H1 (cell line): Measurements from ENCODE around the gene ATG16L1. TPM values are rescaled to one million over a fixed set of nuclear protein-coding genes. Genes with fewer than 3 reads are reported as not detected.

Experiments
- ASH2L ChIP-seq: fragments of 200-600, 300-600 bp; sonication (generic); IDR thresholded peaks from one replicate; pipeline ENCODE4 v1.7.1; 2017; ENCODE audit warnings: low read length
- BCL11A ChIP-seq, 2 experiments: IDR thresholded peaks; one replicate each; pipeline ENCODE4 v1.6.1; 2011; ENCODE audit warnings: low read depth in 2 of 2, low read length in 2 of 2, mild to moderate bottlenecking in 2 of 2
- CHD2 ChIP-seq: IDR thresholded peaks from 2 replicates; pipeline ENCODE4 v1.6.1; 2012; ENCODE audit warnings: low read length, improper control_type of control experiment
- EZH2 ChIP-seq: fragments of 200-600 bp; sonication (generic); IDR thresholded peaks from 2 replicates; pipeline ENCODE4 v1.7.1; 2012; ENCODE audit warnings: low read depth, mild to moderate bottlenecking, moderate library complexity, low read length, inconsistent platforms; ENCODE audit not compliant: severe bottlenecking
- POLR2A ChIP-seq, 2 experiments: IDR thresholded peaks; 1 replicate in 1 of 2; 2 replicates in 1 of 2; pipeline ENCODE4 v1.6.1; 2011; ENCODE audit warnings: low read depth in 2 of 2, low read length in 2 of 2, mild to moderate bottlenecking in 2 of 2; ENCODE audit errors: control extremely low read depth in 1 of 2
- TBP ChIP-seq: IDR thresholded peaks from 2 replicates; pipeline ENCODE4 v1.6.1; 2011; ENCODE audit warnings: low read depth, low read length, improper control_type of control experiment
- polyA plus RNA-seq, 7 experiments: library from polyadenylated mRNA; depleted of rRNA in 3 of 7; stranded (reverse) in 5 of 7; unstranded in 2 of 7; fragments of >200 nt in 5 of 7; fragments of 200-250 nt in 2 of 7; gene quantifications; 1 replicate in 5 of 7; 2 replicates in 1 of 7; 4 replicates in 1 of 7; pipeline versions ENCODE4 v1.2.1 to v1.2.3, GENCODE V29; 2011 to 2013; ENCODE audit warnings: missing spikeins in 2 of 7, mixed read lengths in 2 of 7
- total RNA-seq: library from RNA; stranded (reverse); fragmentation: NEBNext Ultra II Directional; extraction: Animal tissue kit (Norgen Biotek cat#: 25700); gene quantifications from 2 replicates; pipeline ENCODE4 v1.2.1, GENCODE V29; 2021
- TF ChIP-seq, protein P1 (sequence below): fragments of 300-600 bp; sonication (generic); IDR thresholded peaks from 2 replicates; pipeline ENCODE4 v1.7.1; 2012; ENCODE audit warnings: low read length, moderate library complexity, mild to moderate bottlenecking, inconsistent platforms; ENCODE audit not compliant: insufficient replicate concordance

The ATG16L1 gene
- total and polyA plus RNA-seq, 2 of the 8 experiments (the other 6 are each of a cell fraction or from before 2014, with no cell fraction given): 18.3 to 31.0 TPM

DNA sequence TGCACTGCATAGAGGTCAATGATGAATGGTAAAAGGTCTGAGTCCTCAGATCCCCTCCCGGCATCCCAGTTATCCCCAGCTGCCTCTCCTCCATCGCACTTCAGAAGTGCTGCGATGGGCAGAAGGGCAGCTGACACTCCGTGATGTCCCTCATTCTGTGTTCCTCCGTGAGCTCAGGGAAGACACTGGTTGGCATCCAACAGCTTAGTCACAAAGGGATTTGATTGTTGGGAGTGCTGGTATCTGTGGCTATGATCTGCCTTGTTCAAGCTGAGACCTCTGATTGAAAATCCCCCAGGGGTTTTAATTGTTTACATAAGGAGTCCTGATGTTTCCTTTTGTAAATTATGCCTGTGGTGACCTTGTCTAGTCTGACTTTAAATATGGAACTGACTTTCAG, 37.2 kb downstream of the ATG16L1 start (continued):
- TF ChIP-seq, protein P1, sequence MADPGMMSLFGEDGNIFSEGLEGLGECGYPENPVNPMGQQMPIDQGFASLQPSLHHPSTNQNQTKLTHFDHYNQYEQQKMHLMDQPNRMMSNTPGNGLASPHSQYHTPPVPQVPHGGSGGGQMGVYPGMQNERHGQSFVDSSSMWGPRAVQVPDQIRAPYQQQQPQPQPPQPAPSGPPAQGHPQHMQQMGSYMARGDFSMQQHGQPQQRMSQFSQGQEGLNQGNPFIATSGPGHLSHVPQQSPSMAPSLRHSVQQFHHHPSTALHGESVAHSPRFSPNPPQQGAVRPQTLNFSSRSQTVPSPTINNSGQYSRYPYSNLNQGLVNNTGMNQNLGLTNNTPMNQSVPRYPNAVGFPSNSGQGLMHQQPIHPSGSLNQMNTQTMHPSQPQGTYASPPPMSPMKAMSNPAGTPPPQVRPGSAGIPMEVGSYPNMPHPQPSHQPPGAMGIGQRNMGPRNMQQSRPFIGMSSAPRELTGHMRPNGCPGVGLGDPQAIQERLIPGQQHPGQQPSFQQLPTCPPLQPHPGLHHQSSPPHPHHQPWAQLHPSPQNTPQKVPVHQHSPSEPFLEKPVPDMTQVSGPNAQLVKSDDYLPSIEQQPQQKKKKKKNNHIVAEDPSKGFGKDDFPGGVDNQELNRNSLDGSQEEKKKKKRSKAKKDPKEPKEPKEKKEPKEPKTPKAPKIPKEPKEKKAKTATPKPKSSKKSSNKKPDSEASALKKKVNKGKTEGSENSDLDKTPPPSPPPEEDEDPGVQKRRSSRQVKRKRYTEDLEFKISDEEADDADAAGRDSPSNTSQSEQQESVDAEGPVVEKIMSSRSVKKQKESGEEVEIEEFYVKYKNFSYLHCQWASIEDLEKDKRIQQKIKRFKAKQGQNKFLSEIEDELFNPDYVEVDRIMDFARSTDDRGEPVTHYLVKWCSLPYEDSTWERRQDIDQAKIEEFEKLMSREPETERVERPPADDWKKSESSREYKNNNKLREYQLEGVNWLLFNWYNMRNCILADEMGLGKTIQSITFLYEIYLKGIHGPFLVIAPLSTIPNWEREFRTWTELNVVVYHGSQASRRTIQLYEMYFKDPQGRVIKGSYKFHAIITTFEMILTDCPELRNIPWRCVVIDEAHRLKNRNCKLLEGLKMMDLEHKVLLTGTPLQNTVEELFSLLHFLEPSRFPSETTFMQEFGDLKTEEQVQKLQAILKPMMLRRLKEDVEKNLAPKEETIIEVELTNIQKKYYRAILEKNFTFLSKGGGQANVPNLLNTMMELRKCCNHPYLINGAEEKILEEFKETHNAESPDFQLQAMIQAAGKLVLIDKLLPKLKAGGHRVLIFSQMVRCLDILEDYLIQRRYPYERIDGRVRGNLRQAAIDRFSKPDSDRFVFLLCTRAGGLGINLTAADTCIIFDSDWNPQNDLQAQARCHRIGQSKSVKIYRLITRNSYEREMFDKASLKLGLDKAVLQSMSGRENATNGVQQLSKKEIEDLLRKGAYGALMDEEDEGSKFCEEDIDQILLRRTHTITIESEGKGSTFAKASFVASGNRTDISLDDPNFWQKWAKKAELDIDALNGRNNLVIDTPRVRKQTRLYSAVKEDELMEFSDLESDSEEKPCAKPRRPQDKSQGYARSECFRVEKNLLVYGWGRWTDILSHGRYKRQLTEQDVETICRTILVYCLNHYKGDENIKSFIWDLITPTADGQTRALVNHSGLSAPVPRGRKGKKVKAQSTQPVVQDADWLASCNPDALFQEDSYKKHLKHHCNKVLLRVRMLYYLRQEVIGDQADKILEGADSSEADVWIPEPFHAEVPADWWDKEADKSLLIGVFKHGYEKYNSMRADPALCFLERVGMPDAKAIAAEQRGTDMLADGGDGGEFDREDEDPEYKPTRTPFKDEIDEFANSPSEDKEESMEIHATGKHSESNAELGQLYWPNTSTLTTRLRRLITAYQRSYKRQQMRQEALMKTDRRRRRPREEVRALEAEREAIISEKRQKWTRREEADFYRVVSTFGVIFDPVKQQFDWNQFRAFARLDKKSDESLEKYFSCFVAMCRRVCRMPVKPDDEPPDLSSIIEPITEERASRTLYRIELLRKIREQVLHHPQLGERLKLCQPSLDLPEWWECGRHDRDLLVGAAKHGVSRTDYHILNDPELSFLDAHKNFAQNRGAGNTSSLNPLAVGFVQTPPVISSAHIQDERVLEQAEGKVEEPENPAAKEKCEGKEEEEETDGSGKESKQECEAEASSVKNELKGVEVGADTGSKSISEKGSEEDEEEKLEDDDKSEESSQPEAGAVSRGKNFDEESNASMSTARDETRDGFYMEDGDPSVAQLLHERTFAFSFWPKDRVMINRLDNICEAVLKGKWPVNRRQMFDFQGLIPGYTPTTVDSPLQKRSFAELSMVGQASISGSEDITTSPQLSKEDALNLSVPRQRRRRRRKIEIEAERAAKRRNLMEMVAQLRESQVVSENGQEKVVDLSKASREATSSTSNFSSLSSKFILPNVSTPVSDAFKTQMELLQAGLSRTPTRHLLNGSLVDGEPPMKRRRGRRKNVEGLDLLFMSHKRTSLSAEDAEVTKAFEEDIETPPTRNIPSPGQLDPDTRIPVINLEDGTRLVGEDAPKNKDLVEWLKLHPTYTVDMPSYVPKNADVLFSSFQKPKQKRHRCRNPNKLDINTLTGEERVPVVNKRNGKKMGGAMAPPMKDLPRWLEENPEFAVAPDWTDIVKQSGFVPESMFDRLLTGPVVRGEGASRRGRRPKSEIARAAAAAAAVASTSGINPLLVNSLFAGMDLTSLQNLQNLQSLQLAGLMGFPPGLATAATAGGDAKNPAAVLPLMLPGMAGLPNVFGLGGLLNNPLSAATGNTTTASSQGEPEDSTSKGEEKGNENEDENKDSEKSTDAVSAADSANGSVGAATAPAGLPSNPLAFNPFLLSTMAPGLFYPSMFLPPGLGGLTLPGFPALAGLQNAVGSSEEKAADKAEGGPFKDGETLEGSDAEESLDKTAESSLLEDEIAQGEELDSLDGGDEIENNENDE: no peak
- TF ChIP-seq ASH2L: no peak
- no peak for TF ChIP-seq EZH2
- no peak for TF ChIP-seq CHD2
- TF ChIP-seq TBP: no peak
- no peak for TF ChIP-seq POLR2A (IDR thresholded peaks at IDR 0.05; ENCODE audit: control extremely low read depth in 1 of 2, low read depth in 2 of 2, low read length in 2 of 2)
- no peak for TF ChIP-seq BCL11A (IDR thresholded peaks at IDR 0.05; ENCODE audit: low read depth in 2 of 2, low read length in 2 of 2)
